ENCODE results near the gene CHD8.
"Not testable (repeated sequence)": the region's sequence is repeated elsewhere in the genome, so short reads cannot be mapped to it uniquely, and the experiment has no call there.

Gene CHD8

DNA sequence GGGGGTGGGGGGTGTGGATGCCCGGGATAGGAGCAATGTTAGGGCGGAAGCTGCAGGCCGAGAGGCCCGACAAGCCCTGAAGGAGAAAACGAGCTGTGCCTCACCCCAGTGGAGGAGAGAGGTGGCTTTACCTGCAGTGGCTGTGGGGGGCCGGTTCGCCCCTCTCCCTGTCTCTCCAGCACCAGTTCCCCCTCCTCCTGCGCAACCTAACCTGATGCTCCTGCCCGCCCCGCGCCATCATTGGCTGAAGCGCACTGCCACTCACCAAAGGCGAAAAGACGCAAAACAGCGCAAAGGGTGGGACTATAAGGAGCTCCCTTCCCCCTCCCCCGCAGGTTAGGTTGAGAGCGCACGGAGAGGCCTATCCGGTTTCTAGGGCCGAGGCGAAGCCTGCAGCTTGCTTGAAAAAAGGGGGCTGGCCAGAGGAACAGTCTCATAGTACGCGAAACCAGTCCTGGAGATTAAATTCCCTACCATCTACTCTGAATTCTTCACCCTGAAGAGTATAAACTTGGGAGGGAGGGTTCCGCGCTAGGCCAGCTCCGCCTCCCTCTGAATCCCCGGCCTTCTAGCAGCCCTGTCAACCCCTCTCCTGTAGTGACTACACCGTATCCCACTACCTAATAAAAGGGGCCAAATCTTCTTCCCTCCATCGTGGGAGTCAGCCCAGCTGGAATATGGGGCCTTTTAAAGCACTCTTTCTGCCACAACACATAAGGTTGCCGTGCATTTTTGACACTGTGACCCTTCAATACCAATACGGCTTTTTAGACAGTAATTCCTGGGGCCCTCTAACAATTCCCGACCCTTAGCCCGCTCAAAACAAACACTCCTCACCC, 18.6 kb downstream of the CHD8 start:
- FAIRE-seq = peak; percentile 96

DNA sequence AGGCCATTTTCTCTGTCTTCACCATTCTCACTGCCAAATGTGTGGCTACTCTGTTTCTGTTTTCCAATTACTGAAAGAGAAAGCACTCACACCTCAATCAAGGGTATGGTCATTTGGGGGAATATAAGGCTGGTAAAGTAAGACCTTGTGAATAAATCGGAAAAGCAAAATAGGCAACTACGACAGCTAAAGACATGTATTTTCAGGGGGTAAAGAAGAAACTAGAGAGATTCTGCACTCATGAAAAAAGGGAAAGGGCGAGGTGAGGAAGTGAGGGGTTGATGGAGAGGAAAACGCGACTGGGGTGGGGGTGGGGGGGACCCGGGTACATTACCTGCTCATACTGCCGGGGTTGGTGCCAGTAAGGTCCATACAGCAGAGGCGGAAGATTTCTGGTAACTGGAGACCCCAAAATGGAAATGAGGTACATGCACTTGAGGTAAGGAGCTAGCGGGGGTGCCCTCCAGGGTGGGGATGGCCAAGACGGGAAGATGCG, 19.3 kb downstream of the CHD8 start:
- no peak for FAIRE-seq

- no peak for FAIRE-seq
Measured at GRCh38 chr14:21431126-21431525, 24.8 kb downstream of the CHD8 start.

DNA sequence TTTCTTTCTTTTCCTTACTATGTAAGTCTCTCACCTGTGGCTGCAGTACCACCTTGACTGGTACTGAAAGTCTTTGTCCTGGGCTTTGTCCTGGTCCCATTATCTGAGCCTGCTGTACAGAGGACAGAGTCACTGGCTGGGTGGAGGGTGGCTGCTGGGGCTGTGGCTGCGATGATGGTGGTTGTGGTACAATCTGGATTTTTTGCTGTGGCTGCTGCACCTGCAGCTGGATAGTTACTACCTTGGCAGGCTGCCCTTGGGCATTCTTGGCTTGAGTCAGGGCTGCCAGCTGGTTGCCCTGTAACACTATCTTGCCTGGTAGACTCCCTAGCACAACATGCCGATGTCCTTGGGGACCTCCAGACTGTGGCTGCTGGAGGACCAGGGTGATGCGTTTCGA, 27.0 kb downstream of the CHD8 start:
- FAIRE-seq = no peak

DNA sequence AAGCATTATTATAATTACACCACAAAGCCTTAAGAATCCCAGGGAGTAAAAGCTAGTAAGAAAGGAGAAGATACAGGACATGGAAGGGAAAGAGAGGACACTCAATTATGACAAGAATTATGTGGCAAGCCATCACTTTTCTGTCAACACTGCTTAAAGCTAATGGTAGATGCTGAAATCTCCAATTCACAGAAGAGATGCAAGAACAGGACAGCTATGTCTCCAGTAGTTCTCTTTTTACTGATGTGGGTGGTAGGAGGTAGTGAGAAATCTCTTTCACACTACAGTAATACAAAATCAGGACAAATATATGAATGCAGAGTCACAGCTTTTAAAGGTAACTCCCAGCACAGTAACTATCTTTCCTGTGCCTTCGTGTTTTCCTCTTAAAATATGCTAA, 29.2 kb downstream of the CHD8 start:
- no peak for FAIRE-seq

DNA sequence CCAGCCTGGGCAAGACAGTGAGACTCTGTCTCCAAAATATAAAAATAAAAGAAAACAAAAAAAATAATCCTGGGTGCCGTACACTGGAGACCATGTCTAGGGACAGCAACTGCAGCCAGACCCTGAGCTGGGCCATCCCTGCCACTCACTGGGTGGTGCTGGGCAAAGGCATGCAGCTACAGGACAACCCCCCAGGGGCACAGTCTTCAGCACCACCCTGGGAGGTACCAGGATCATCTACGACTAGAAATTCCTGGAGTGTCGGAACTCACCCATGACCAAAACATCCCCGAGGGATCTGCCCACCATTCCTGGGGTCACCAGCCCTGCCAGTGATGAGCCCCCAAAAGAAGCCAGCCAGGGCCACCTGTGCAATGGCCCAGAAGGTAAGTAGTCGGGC, 36.4 kb downstream of the CHD8 start:
- no peak for FAIRE-seq

DNA sequence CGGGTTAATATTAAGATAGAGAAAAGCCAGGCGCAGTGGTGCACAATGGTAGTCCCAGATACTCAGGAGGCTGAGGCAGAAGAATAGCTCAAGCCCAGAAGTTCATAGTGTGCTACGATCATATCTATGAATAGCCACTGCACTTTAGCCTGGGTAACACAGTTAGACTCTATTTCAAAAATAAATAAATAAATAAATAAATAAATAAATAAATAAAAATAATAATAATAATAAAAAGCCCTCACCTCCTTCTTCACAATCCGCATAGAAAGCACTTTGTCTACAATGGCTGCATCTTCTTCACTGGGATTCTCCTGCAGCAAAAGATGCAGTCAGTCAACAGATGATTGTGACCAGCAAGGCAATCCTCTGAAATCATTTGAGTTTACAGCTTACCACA, 40.6 kb downstream of the CHD8 start:
- no peak for FAIRE-seq

DNA sequence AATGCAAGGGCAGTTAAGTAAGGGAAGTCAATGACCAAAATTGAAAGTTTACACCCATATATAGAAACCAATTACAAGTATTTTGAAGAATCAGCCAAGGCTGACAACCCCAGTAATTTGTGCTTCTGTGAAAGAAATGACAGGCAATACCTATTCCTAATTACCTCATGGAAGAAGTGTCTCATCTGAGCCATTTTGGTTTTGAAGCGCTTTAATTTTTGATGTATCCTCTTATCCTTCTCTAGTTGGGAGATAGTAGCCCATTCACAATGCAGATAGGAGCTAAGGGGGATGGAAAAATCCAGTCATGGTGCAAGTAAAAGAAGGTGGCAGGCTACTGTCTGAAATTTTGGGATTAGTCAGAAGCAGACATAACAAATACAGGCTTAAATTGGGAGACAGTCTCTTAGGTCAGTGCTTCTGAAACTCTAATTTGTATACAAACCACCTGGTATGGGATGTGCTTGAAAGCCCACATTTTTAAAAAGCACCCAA, 41.7 kb downstream of the CHD8 start:
- FAIRE-seq = no peak

- no peak for FAIRE-seq
Measured at GRCh38 chr14:21408147-21408546, 47.8 kb downstream of the CHD8 start.

DNA sequence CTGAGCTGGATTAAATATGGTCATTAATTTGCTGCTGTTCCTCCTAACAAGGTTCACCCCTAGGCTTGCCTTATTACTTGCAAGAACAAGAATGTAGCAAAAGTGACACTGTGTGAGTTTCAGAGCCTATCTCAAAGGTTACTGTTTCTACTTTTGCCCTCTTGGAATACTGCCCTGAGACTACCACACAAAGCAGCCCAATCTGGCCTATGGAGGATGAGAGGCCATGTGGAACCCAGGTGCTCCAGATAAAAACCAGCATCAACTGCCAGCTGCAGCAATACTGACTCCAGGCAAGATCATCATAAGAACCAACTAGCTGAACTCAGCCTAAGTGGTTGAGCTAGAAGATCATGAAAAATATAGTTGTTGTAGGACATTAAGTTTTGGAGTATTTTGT, 49.7 kb downstream of the CHD8 start:
- FAIRE-seq = no peak

GRCh38 chr14:21405097-21405496, 50.8 kb downstream of the CHD8 start:
- FAIRE-seq = no peak

DNA sequence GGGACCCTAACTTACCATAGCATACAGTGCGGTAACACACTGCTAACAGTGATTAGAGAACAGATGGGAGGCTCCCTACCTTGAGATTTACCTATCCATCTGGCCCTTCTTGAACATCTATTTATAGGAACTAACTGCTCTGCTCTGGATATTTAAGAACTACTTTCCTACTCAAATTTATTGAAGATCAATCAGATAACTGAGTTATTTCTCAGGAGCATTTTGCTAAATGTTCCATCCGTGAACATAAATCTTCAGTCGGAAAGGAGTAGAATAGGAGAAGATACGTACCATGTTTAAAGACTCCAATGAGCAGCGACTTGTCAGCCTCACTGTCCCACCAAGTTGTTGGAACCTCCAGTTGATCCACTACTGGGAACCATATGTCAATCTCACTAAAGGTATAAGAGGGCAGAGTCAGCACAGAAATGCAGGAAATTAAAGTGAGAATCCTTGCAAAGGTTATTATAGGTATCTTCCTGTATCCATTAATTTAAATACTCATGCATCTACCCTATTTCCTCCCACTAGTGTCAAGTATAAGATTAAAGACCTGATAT, 56.5 kb downstream of the CHD8 start:
- no peak for FAIRE-seq

- no peak for FAIRE-seq
Measured at GRCh38 chr14:21398901-21399300, 57.0 kb downstream of the CHD8 start.

DNA sequence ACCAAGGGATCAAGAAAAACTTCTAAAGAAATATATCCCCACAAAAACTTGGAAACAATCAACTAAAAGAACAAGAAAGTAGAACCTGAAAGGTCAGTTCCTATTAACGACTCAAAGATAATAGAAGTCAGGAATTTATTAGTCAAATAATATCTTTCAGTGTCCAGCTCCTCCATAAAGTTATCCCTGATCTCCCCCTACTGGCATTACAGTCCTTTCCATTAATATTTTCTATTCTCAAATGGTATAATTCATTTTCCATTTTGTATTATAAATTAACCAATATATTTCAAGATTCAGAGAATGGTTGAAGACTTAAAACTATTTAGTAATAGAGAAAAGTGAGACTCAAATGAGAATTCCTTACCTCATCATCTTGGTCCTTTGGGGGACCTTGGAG, 60.5 kb downstream of the CHD8 start:
- no peak for FAIRE-seq

DNA sequence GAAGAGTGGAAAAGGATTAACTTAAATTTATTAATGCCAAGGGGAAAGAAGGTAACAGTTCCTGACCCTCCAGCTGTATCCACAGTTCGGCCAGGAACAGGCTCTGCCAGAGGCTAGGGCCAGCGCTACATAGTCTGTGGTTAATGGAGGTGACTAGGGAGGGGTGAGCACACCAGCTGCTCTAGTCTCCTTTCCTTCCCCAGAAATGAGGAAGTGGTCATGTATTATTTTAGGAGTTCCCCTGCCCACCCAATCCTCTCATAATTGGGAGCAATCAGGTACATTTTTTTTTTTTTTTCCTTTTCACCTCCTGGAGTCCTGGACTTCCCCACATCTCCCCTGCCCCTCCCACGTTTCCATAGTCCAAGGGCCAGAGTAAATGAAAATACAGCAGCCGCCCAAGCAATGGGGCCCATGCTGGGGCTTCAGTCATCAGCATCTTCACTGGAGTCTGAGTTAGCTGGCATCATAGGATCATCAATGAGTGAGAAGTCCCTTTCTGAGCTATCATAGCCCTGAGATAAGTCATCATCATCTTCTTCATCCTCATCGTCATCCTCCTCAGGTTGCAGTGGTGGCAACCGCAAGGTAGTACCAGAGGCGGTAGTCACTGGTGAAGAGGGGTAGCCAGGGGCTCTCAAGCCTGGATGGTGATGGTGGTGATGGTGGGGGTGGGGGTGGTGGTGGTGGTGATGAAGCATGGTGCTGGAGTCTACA, 70.6 kb downstream of the CHD8 start:
- no peak for FAIRE-seq

GRCh38 chr14:21384494-21384851, 71.5 kb downstream of the CHD8 start:
- no peak for FAIRE-seq

- peak; percentile 98 for FAIRE-seq
Measured at GRCh38 chr14:21383848-21384493, 72.0 kb downstream of the CHD8 start, which contains the start of gene SUPT16H. Gene SUPT16H, minus strand, starts transcription at chr14:21384019. Its CDS starts 92 bp downstream, at chr14:21383927.

DNA sequence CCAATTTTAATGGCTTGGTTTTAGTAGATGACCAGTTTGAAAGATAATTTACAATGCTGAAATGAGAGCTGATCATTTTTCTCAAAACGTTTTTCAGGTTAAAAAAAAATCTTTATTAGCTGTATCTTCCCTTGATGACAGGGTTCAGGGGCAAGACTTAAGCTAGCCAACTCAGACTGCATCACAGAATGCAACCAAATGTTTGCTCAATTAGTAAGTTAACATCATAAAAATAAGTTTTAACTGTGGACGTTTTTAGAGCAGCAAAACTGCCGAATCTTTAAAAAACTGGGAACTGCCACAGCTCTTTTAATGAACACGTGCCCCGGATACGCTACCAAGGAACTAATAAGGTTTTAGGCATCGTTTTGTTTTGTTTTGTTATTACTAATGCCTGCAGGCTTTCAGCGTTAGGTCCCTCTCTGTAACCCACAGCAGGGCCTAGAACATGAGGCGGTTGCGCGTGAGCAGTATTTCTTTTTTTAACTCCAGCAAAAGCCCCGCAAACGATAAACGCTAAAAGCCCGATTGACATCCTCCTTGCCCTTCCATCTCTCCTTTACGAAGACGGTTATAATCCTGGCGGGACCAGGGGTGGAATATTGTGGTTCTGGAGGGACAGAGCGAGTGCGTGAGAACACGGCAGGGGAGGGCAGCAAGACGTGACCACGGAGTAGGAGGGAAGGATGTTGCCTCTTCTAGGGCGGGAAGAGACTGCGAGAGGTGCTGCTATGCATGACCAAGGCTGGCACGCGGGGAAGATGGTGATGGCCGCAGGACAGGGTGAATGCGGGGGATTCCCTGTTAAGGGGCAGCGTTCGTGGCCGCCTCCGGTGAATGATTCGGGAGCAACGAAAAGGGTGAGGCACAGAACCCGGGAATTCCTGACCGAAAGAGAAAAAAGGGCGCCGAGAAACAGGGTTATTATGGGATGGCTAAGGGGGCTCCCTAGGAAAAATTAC, 72.8 kb downstream of the CHD8 start:
- no peak for FAIRE-seq

- no peak for FAIRE-seq
Measured at GRCh38 chr14:21382095-21382494, 73.8 kb downstream of the CHD8 start.

- no peak for FAIRE-seq
Measured at GRCh38 chr14:21379338-21379737, 76.6 kb downstream of the CHD8 start.

DNA sequence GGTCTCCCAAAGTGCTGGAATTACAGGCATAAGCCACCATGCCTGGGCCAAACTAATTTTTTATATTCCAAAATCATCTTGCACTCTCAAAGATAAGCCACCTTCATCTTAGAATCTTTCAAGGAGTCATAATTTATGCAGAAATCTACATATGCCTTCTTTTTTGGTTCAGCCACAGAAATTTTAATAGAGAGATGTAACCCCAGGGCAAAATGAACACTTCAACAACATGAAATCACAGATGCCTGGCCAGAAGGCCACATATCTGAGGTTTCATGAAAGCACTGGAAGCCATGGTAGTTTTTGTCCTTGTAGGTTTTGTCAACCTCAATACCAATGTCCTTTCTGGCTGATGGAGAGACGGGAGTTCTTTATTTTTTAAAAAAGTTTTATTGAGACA, 81.9 kb downstream of the CHD8 start:
- no peak for FAIRE-seq

GRCh38 chr14:21372814-21373213, 83.1 kb downstream of the CHD8 start:
- not testable (repeated sequence) for FAIRE-seq

All from G401.6 (cell line).